C4-2B (cell line): ENCODE data around the gene ELMO1.

ENCODE experiments used
- H3K27ac ChIP-seq: fragments of 450-650 bp; 2 replicates; pipeline ENCODE4 v1.5.1; 2017
- CTCF ChIP-seq: fragments of 450-650 bp; conservative IDR thresholded peaks from 2 replicates; pipeline ENCODE4 v1.5.1; 2017; ENCODE audit warnings: mild to moderate bottlenecking
- ZFX ChIP-seq: fragments of 450-650 bp; IDR thresholded peaks from 2 replicates; pipeline ENCODE4 v1.6.1; 2017

ELMO1 gene

GRCh38 chr7:37196676-37197075 lies 252.0 kb downstream of the ELMO1 start:
- H3K27ac ChIP-seq = no peak overlapping the region
- TF ChIP-seq ZFX = no peak
- no peak for TF ChIP-seq CTCF

DNA sequence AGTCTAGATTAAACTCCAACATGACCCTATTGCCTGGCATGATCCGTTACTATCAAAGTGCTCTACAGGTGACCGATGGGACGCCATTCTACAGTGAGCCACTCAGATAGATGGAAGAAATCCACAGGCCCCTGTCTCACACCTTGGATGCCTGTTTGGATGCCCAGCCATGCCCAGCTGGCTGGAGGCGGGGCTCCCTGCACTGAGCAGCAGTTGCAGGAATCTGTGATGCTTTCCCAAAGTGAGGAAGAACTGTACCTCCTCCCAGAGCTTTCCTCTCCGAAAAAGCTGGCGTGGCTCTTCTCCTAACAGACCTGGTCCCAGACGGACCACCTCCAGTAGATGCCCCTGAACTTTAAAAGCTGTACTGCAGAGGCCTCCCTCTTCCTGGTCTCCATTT lies 253.3 kb downstream of the ELMO1 start:
- no peak overlapping the region for H3K27ac ChIP-seq
- no peak for TF ChIP-seq CTCF
- TF ChIP-seq ZFX = no peak

- H3K27ac ChIP-seq = no peak overlapping the region
- no peak for TF ChIP-seq CTCF
- no peak for TF ChIP-seq ZFX
Observed at GRCh38 chr7:37194943-37195342, 253.7 kb downstream of the ELMO1 start.

DNA sequence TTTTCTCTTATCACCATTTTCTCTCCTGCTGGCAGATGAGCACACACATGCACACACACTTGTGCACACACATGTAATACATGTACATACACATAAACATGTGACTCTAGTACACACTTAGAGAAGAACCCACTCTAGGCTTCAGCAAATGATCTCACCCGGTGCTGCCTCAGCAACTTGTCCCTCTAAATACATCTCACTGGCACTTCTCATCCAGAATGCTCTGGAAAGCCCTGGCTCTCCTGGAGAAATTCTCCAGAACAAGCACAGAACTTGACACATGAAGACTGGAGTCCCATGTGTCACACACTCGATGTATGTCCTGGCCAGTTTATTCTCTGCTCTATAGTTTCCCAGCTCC lies 254.9 kb downstream of the ELMO1 start:
- TF ChIP-seq ZFX (no peak), CTCF (no peak)
- H3K27ac ChIP-seq = no peak overlapping the region

- no peak overlapping the region for H3K27ac ChIP-seq
- TF ChIP-seq ZFX (no peak), CTCF (no peak)
Observed at GRCh38 chr7:37193087-37193774, 255.4 kb downstream of the ELMO1 start.

GRCh38 chr7:37191797-37192196 lies 256.9 kb downstream of the ELMO1 start:
- TF ChIP-seq CTCF (no peak), ZFX (no peak)
- H3K27ac ChIP-seq = no peak overlapping the region

- H3K27ac ChIP-seq = no peak overlapping the region
- TF ChIP-seq ZFX (no peak), CTCF (no peak)
Observed at GRCh38 chr7:37187179-37187578, 261.5 kb downstream of the ELMO1 start.
